ENCODE results near the gene PGM2L1. TPM values are rescaled to one million over a fixed set of nuclear protein-coding genes. Genes with fewer than 3 reads are reported as not detected.

PGM2L1 gene
- total and polyA plus RNA-seq, 11 donors = 0.57 to 3.1 (median 1.8) TPM

GRCh38 chr11:74288911-74289310 lies 109.3 kb downstream of the PGM2L1 start:
- Histone ChIP-seq H3K27me3 (no peaks in the 10 kb centered on the region), H3K4me3 (no peak overlapping the region), H3K9me3 (no peaks in the 10 kb centered on the region), H3K27ac (no peak overlapping the region), H3K36me3 (no peaks in the 10 kb centered on the region), H3K4me1 (peaks cover 0 to 4% (median 0%) of the 10 kb centered on the region in 12 donors)
- 34 to 54% (median 46%) methylated on average over 4 of the region's 4 CpGs for WGBS, 4 donors
- intact Hi-C loops (cut with DNase I) = no loop called here
- DNase-seq (no peak), ATAC-seq (peak in 1 of 4 donors; percentile 14)
- TF ChIP-seq POLR2A (IDR thresholded peaks at IDR 0.05) = no peak
- no peak for TF ChIP-seq CTCF (IDR thresholded peaks at IDR 0.05)

DNA sequence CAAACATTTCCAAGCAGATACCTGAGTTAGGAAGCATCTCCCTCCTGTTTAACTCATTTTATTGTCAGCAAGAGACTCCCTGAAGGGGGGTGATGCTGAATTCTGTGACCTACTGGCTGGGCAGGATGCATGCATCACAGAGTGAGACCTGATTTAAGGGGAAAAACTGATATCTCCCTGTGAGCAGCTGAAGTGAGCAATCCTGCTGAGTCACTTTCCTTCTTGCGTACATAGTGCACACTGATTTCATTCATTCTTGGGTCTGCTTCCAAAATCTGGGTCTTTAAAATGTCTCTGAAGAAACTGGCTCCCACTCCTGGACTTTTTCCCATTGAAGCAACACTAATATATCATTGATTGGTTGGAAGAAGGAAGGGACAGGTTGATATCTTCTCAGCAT lies 110.1 kb downstream of the PGM2L1 start:
- no peaks in the 10 kb centered on the region for H3K27me3 ChIP-seq
- H3K4me1 ChIP-seq = peaks cover 0 to 4% (median 0%) of the 10 kb centered on the region in 12 donors
- intact Hi-C loops (cut with DNase I) = no loop called here
- H3K27ac ChIP-seq = peak overlapping the region in 2 of 12 donors; percentile 18 to 49
- ATAC-seq (peak in 3 of 4 donors; percentile 42 to 96 (median 80)), DNase-seq (no peak)
- 57 to 81% (median 68%) methylated on average over 1 of the region's 1 CpG for WGBS, 4 donors
- TF ChIP-seq CTCF (IDR thresholded peaks at IDR 0.05) (no peak), POLR2A (IDR thresholded peaks at IDR 0.05) (no peak)
- H3K9me3 ChIP-seq = no peaks in the 10 kb centered on the region
- H3K36me3 ChIP-seq = no peaks in the 10 kb centered on the region
- H3K4me3 ChIP-seq = no peak overlapping the region

- Histone ChIP-seq H3K9me3 (no peaks in the 10 kb centered on the region), H3K27me3 (no peaks in the 10 kb centered on the region), H3K36me3 (no peaks in the 10 kb centered on the region), H3K4me1 (peaks cover 0 to 4% (median 0%) of the 10 kb centered on the region in 12 donors), H3K4me3 (no peak overlapping the region), H3K27ac (no peak overlapping the region)
- ATAC-seq (no peak), DNase-seq (no peak)
- intact Hi-C loops (cut with DNase I) = no loop called here
- TF ChIP-seq CTCF (IDR thresholded peaks at IDR 0.05) (no peak), POLR2A (IDR thresholded peaks at IDR 0.05) (no peak)
- WGBS, 4 donors = 59 to 76% (median 73%) methylated on average over 2 of the region's 2 CpGs
Measured at GRCh38 chr11:74284466-74284865, 113.8 kb downstream of the PGM2L1 start.

GRCh38 chr11:74283580-74284180 lies 114.6 kb downstream of the PGM2L1 start:
- Histone ChIP-seq H3K4me3 (no peak overlapping the region), H3K27me3 (no peaks in the 10 kb centered on the region), H3K36me3 (no peaks in the 10 kb centered on the region), H3K4me1 (peaks cover 0 to 4% (median 0%) of the 10 kb centered on the region in 12 donors), H3K9me3 (no peaks in the 10 kb centered on the region), H3K27ac (no peak overlapping the region)
- DNase-seq (no peak), ATAC-seq (no peak)
- WGBS, 4 donors = 85 to 92% (median 87%) methylated on average over 3 of the region's 3 CpGs
- TF ChIP-seq CTCF (IDR thresholded peaks at IDR 0.05) (no peak), POLR2A (IDR thresholded peaks at IDR 0.05) (no peak)
- intact Hi-C loops (cut with DNase I) = no loop called here
